ENCODE data around the gene GFOD1.

GFOD1 gene

DNA sequence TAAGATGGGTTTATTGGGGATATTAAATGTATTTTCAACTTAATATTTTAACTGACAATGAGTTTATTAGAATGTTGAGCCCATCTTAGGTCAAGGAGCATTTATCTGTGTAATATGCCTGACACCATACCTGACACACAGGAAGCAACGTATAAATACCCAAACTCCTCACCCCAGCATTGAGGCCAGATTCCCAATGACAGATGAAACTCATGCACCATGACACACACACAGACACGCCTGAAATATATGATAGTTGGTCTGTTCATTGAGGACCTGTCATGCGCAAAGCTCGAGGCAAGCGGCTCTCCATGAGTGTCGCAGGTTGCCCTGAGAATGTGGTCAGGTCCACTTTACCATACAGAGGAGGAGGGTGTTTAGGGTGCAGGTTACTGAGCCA is 64.1 kb downstream of the GFOD1 start:
- no peak for DNase-seq (ENCODE audit: low read depth)

DNA sequence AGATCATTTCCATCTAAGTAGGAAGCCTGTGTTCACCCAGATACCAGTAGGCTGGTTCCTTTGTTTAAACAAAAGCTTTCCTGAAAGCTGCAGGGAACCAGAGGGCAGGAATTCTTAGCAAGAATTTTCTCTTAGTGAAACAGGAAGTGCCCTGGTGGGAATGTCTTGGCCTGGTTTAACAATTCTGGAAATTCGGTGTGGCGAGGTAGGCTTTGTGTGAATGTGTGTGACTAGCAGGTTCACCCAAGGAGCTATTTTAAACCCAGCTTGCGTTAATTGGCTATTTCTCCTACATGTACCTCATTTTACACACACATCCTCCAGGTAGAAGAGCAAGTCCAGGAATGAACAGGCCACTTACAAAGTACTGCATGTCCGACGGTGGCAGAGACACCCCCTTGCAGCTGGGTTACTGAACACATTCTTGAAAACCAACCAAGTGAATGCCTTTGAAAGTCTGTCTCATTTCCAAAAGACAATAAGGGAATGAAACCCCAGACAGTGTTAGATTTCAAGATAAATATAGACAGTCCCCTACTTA is 64.6 kb downstream of the GFOD1 start:
- DNase-seq (ENCODE audit: low read depth), result no peak

DNA sequence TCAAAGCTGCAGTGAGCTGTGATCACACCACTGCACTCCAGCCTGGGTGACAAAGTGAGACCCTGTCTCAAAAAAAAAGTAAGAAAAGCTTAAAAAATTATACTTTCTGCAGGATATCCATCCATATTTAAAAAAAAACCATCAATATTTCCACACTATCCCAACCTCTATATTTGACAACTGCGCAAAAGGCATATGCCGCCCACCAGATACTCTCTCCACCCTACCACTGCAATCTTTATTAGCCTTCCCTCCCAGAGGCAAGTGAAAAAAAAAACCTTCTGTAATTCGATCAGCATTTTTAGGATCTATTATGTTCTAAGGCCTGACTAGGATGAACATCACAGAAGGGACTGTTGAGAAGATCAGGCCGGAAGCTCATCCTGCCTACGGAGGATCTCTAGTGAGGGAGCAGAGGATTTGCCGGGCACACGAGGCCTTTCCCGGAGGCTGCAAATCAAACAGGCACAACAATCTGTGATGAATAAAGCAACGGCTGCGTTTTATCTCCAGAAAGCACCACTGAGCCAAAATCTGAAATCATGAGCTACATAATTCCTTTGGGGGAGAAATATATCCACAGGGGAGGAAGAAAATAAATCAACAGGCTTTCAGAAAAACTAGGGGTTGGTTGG is 65.9 kb downstream of the GFOD1 start:
- no peak for DNase-seq (ENCODE audit: low read depth)

DNA sequence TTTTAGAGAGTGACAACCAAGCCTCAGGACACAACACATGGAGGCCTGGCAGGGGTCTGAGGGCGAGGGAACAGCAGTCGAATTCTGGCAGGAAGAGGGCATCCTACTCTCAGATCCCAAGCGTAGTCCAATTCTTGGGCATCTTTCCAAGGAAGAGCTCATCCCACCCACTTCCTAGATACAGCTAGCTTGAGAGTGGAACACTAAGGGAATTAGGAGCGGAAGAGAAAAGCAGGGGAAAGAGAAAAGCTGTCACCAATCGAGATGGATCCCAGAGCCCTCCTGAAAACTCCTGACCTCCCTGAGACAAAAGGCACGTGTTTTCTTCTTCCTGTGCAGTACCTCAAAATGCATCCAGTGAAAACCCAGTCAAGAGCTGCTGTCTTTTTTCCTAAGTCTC is 67.1 kb downstream of the GFOD1 start:
- DNase-seq (ENCODE audit: low read depth), result no peak

DNA sequence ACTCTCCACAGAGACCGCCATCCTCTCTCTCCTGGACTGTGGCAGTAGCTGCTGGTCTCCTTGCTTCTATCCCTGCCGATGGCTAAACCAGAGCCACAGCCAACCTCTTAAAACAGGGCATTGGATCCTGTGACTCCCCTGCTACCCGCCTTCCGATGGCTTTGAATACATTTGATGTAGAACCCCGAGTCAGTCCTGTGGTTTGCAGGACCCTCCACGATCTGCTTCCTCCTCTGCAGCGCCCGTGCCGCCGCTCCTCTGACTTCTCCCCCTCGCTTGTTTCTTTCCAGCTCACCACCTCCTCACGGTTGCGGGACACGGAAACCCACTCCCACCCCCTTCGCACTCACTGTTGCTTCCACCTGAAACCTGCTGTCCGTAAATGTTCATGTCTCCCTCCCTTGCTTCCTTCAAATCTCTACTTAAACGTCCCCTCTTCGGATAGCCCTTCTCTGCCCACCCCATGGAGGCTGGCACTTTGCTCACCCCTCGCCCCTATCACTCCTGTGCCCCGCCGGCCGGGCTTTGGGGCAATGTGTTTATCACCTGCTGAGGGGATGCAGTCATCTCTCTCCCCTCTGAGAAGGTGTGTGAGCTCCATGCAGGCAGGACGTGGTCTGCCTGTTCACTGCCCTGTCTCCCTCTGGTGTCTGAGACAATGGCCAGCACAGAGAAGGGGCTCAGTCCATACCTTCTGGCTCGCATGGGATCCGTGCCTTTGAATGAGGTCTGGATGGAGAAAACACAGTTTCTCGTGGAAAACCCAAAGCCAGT is 67.8 kb downstream of the GFOD1 start:
- DNase-seq (ENCODE audit: low read depth), result no peak

DNA sequence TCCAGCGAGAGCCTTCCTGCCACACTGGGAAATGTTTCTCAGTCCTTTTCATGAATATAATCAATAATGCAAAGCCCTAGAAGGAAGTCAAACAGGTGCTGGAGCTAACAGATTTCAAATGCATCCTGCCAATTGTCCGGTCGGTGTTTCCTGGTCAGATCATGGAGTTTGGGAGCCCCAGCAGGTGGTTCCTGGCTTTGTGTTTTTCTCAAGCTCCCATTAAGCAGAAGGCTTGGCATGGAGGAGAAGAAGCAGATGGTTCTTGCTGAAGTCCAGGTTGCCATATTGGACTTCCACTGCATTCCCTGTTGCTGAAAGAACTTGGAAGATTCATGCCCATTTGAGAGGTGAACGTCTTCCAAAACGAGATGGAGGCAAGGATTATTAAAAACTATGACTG is 68.6 kb downstream of the GFOD1 start:
- DNase-seq (ENCODE audit: low read depth), result no peak

DNA sequence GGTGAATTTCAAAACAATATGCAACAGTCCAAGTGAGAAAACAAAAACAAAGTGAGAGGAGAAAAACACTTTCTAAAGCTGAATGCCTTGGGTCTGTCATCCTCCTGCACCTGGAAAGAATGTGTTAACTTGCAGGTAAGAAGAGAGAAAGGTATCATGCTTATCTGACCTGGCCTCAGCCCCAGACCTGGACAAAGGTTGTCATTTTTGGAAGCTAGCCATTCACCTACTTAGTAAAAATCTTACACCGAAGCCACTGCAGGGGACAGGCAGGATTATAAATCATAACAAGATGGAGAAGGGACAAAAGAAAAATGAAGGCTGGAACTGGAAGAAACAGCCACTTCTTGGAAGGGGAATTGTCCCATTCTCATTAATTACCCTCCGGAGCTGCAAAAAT is 69.4 kb downstream of the GFOD1 start:
- DNase-seq (ENCODE audit: low read depth), result no peak

DNA sequence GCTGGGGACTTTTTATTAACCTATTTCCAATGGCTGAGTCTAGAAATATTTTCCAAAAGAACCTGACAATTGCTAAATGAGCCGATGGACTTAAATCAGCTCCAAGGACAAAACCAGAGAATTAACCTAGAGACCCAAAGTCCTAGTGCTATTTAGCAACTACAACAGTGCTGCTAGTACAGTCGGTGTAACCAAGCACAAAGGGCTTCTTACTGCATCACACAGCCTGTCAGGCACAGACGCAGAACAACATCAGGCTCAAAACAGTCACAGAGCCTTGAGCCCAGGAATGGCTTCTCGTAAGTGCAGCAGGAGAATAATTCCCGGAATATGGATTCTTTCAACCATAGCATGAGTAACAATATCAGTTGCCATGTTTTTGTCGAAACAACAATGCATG is 70.0 kb downstream of the GFOD1 start:
- no peak for DNase-seq (ENCODE audit: low read depth)

DNA sequence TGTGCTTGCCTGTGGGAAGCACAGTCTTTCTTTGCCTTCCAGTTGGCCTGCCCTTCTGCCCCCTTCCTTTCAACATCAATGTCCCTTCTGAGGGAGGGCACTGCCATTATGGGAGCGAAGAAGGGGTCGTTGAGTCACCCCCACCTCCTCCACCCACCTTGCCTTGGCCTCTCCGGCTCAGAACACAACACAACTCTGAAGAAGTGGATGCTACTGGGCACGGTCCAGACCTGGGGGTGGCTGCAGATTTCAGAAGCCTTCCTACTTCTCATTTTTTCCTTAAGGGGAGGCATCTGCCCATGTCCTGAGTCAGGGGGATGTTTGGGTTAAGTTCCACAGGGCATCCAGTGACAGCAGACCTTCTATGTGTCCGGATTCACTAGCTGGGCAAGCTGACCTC is 72.1 kb downstream of the GFOD1 start:
- no peak for DNase-seq (ENCODE audit: low read depth)

DNA sequence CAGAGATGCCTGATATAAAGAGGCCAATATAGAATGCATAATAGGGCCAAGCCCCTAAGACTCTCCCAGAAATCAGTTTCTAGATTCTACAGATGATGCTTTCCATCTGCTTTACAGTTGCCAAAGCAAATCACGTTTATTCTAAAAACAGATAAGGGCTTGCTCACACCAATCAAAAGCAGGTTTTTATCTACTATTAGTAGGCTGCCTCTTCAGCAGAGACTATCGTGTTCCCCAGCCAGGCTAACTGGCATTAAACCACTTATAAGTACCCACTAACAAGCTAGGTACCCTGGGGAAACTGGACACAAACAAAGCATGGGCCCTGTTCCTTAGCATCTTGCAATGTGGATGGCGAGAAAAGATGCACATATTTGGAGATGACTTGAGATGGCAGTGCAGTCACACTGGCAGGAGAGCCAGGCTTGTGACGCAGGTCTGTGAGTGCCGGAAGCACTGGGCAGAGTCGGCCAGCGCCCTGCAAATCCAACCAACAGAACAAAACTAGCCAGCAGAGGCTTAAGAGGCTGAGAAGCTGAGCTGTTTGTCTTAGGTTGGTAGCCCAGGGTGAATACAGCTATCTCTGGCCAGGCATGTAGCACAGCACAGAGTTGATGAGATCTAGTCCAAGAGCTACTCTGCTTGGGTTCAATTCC is 73.4 kb downstream of the GFOD1 start:
- DNase-seq (ENCODE audit: low read depth), result no peak

DNA sequence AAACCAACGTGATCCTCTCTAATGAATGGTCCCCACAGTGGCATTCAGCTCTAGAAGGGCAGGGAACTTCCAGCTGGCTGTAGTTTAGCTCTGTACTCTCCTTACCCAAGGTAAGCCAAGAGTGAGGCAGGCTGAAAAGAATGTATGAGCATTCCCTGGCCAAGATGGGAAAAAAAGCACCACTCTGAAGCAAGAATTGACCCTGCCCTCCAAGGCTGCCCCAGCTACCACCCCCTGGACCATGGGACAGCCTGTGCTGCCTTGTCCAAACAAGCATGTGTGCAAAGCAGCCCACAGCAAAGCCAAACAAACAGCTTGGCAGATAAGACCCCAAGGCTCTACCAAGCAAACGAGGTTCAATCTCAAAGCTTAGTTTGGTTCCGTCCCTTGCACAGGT is 73.9 kb downstream of the GFOD1 start:
- DNase-seq (ENCODE audit: low read depth), result no peak

DNA sequence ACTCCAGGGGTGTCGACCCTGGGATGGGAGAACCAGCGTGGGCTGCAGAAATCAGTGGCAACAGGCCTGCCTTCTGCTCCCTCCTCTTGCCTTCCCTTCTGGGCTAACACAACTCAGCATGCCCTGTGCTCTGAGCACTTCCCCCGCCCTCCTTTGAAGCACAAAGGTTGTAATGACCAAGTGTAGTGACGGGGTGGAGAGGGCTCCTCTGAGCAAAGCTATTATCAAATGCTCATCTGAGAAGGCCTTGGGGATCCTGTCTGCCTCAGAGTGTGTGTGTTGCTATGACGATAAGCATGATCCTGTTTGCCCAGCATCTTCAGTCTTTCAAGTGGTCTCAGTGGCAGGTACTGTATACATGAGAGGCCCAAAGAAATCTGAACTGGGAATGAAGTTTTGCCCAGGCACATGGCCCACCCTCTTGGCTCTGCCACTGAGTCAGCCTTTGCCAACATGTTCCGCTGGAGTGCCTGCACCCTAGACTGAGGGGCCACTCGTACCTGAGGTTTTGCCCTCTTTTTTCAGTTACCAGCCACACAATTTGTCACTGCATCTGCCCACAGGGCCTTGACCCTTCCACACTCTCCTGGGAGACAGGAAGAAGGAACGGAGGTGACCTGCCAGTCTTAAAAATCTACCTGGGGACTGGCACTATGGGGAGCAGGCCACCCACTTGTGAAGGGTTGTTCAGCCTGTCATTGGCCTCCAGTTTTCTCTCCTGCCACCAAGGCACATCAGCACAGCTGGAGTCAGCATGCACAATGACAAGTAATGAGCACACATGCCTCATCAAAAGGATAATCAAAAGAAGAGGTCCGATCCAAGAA is 74.5 kb downstream of the GFOD1 start:
- no peak for DNase-seq (ENCODE audit: low read depth)

DNA sequence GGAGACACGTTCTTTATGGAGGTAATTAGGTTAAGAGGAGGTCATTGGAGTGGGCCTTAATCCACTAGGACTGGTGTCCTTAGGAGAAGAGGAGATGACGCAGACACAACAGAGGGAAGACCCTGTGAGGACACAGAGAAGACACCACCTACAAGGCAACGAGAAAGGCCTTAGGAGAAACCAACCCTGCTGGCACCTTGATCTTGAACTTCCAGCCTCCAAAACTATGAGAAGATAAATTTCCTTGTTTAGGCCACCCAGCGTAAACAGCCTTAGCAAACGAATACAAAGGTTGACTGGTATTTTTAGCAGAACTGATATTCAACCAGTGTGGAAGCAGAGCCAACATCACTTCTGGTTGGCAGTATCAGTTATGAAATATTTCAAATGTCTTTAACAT is 75.2 kb downstream of the GFOD1 start:
- no peak for DNase-seq (ENCODE audit: low read depth)

DNA sequence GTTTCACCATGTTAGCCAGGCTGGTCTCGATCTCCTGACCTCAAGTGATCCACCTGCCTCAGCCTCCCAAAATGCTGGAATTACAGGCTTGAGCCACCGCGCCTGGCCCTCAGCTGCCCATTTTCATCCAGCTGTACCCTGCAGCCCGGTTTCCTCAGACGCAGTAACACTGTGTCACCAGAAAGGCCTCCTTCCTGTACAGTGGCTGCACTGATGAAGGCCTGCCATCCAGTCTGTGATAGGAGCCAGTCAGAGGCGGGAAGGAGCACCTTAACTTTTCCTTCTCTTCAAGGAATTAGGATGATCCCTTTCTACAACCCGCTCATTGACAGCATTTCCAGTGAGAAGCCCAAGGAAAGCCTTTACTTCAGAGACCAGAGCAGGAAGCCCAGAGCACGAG is 75.9 kb downstream of the GFOD1 start:
- no peak for DNase-seq (ENCODE audit: low read depth)

DNA sequence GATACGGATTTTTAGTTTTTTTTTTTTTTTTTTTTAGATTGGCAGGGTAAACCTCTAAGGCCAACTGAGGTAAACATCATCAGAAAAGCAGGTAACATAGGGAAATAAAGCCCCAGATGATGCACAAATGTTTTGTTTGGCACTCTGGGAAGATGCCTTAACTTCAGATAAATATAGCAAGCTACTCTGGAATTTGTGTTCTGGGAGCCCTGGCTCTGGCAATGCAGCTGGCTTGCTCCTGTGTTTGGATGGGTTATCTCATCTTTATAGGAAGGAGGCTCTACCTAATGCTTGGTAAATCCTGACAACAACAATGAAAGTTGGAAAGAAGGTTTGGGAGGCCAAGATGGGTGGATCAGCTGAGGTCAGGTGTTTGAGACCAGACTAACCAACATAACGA is 77.4 kb downstream of the GFOD1 start:
- no peak for DNase-seq (ENCODE audit: low read depth)

DNA sequence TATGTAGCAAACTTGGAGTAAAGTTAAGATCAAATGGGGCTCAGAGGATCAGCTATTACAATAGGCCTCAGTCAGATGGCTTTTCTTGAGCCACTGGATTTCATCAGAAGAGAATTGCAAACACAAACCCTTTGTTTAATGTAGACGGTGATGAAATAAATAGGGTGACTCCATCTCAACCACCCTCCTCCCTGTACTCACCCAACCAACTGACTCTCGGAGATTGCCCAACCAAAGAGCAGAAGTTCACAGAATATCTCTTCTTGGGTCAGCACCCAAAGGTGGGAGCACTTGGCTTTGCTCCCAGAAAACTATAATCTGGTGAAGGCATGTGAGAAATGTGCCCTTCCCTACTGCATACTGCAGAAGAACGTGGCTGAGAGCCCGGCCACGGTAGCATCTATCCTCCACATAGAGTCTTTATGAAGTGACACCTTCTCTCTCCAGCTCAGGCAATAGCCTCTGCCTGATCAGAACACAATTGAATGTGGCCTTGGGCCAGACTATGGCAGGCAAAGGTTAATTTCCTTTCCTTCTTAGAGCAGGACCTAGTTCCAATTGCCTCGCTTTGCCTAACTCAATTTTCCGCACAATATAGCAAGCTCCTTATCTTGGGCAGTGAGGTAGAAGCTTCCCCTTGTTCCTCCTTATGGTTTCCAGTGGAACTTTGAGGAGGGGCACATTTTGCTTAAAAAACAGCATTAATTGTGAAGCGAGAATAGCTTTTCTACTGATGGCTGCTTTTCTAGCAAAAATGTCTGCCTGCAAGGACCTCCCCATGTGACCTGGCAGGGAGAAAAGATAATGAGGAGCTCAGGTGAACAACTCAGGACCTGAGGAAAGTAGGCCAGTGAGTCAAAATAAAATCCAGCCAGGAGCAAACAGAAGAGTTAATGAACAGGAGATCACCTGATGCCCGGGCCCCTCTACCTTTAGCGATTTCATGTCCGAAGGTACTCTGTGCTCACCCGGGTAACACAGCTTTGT is 79.4 kb downstream of the GFOD1 start:
- no peak for DNase-seq (ENCODE audit: low read depth)

DNA sequence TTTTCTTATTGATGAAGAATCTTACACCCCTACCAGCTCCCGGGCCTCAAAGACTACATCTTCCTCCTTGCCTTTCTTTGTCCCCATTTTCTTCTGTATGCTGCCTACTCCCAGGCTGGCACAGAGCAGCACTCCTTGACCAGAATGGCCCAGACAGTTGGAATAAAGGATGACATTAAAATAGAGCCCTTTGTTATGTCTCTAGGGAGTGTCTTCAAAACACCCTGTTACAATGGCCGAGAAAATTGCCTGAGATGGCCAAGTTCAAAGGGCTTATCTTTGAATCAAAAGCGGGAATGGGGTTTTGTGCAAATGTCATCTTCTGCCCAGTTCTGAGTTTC is 80.1 kb downstream of the GFOD1 start:
- no peak for DNase-seq (ENCODE audit: low read depth)

DNA sequence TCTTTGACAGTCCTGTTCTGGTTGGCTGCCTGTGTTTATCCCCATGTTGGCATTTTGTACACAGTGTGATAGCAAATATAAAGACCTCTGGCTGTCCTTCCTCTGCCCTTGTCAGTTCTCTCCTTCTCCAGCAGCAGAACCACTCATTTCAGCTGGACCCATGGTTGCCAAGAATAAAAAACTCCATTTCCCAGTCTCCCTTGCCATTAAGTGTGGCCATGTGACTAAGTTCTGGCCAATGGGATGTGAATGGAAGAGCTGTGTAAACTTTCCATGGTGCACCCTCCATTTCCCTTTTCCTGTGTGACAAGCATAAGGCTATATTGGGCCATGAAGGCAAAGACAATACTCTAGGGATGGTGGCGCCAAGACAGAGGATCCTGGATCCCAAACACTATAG is 80.6 kb downstream of the GFOD1 start:
- no peak for DNase-seq (ENCODE audit: low read depth)

DNA sequence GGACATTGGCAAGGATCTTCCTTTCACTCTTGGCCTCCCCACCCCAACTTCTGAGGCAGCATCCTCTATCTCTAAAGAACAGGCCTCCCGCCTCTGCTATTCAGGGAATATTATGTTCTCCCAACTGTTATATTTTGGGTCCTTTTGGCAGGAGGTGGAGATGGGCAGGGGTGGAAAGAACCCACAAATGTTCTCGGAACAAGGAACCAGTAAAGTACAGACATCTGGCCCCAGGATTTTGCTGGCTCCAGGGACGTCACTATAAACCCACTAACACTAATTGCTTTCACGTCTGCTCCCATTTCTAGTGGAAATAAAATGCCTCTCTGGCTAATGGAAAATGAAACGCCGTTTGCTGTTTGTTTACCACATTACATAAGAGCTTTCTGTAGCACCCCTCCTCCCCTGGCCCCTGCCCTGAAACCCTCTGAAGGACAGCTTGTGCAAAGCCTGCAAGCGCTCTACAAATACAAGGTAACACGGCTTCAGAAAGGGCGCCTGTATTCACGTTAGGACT is 81.4 kb downstream of the GFOD1 start:
- DNase-seq (ENCODE audit: low read depth), result no peak

DNA sequence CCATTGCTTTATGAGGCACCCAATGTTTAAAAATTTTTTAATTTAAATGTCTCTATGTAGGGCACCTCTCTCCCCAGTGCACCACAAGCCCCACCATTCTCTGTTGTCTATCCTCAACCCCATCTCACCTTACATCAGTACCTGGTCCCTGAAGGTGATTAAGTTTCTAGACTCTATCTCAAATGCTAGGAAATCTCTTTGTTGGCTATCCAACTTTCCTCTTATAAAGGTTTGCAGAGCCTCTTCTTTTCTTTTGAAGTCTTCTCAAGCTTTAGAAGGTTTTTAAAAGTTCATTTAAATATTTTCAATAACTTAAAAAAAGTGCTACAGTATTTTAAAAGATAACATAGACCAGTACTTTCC is 82.5 kb downstream of the GFOD1 start:
- no peak for DNase-seq (ENCODE audit: low read depth)

DNA sequence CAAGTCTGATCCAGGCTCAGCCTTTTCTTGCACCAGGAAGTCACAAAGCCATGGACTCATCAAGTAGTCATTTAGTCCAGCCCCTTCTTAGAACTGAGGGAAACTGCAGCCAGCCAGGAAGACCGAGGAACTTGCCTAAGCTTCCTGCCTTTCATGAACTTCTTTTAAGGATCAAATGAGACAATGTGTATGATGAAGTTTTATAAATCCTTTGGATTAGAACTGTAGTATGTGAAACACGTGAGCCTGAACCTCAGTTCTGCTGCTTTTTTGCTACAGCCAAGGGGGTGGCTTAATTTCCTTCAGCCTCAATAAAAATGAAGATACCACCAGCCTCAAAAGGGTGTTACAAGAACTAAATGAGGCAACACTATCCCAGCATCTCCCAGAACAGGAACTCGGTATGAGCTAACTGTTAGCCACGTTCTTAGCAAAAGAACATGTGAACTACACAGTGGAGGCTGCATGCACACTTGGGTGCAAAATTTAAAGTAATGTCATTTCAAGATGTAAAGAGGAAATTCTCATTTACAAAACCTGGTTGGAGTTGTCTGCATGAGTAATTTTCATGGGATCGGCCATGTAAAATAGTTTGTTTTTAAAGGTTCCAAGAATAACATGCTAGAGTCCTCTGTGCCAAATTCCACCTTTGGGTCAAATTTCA is 83.0 kb downstream of the GFOD1 start:
- DNase-seq (ENCODE audit: low read depth), result no peak
